GM19238 (cell line): Measurements from ENCODE around the gene FOXRED2.
"Not testable (repeated sequence)": the region's sequence is repeated elsewhere in the genome, so short reads cannot be mapped to it uniquely, and the experiment has no call there.

Experiments used
- DNase-seq: peaks from one replicate; pipeline ENCODE4 v3.0.0; 2011; ENCODE audit warnings: low spot score; ENCODE audit not compliant: insufficient read length

Gene FOXRED2

GRCh38 chr22:36519906-36520305, 13.1 kb upstream of the FOXRED2 start:
- DNase-seq, result not testable (repeated sequence)

GRCh38 chr22:36514766-36515165, 7.9 kb upstream of the FOXRED2 start:
- no peak for DNase-seq

DNA sequence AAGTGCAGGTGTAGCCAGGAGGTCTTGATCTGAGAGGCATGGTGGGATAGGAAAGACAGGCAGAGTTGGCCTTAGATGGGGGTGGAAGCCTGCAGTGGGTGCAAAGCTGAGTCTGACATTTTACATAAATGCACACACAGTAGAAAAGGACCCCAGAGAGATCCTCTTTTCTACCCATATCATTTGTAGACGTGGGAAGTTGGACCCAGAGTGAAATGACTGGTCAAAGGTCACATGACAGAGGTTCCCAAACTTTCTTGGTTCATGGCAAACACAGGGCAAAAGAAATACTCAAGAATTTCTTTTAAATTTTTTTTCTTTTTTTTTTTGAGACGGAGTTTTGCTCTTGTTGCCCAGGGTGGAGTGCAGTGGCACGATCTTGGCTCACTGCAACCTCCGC, 6.2 kb upstream of the FOXRED2 start:
- DNase-seq, result no peak

DNA sequence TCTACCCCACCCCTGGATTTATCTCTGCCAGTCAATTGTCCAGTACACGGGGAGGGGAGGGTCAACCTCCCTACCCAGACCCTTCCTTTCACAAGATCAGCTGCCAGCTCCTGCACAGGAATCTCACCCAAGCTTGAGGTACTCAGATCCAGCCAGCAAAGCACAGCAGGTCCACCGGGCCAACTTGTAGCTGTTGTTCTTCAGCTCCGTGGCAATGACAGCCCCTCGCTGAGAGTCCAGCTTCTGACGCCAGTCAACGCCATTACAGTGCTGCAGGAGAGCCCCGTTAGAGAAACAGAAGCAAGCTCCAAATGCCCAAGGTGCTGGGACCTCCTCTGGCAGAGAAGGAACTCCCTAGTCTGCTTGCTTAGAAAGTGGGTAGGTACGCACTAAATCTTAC, 5.5 kb upstream of the FOXRED2 start:
- DNase-seq, result no peak

- DNase-seq, result peak; percentile 36
These were observed 4.4 kb upstream of the FOXRED2 start for GRCh38 chr22:36510966-36511881.

DNA sequence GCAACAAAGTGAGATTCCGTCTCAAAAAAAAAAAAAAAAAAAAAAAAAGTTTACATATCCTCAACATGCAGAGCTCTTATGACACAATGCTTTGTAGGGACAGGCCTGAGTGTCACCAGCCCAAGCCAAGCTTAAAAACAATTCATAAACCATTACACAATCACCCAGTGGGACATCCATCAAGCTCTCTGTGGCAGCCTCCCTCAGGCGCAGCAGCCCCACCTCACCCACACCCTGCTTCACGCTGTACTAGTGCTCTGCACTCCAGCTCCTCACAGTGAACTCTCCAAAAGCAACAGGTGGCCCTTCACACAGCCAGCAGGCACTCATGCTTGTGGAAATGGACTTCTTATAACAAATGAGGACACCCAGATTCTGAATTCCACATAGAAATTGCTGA, 3.5 kb upstream of the FOXRED2 start:
- no peak for DNase-seq

GRCh38 chr22:36507518-36508010, 724 bp upstream of the FOXRED2 start:
- no peak for DNase-seq

- no peak for DNase-seq
These were observed 723 bp downstream of the FOXRED2 start for GRCh38 chr22:36505998-36506635.

- no peak for DNase-seq
These were observed 8.8 kb downstream of the FOXRED2 start for GRCh38 chr22:36497910-36498665.

DNA sequence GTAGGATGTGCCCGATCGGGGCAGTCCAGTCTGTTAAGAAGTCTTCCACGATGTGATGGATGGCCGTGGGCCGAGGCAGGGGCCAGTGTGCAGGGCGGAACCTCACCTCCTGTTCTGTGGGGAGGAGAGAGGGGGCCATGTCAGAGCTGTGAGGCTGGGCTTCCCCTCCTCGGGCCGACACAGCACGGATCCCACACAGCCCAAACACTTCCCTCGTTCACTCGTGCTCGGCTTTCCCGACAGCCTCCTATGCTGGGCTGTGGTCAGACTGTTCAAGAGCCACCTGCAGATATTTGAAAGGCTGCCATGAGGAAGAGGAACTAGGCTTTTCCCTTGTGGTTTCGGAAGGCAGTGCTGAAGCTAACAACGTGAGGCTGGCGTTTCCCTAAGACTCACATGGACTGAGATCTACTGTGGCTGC, 13.1 kb downstream of the FOXRED2 start:
- peak; percentile 61 for DNase-seq

DNA sequence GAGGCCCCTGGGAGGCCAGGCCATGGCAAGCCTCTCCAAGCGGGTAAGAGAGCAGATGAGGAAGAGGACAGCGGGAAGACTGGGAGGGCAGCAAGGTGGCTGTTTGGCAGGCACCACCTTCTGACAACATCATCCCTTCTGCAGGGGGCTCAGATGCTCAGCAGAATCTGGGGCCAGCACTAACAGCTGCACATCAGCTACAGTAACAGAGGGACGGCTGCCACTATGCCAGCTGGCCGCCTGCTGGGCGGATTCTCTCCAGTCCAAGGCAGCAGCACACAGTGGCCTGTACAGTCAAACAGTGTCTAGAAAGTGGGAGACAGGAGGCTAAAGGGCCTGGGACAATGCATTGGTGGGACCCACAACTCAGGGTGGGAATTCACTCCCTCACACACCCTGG, 14.7 kb downstream of the FOXRED2 start:
- no peak for DNase-seq

- no peak for DNase-seq
These were observed 15.7 kb downstream of the FOXRED2 start for GRCh38 chr22:36491155-36491554.

GRCh38 chr22:36486619-36487384, 20.0 kb downstream of the FOXRED2 start:
- no peak for DNase-seq

- peak; percentile 97 for DNase-seq
These were observed 25.3 kb downstream of the FOXRED2 start, which contains the start of gene TXN2 for GRCh38 chr22:36481393-36482168. Gene TXN2, minus strand, starts transcription at chr22:36481640. Its CDS starts 803 bp downstream, at chr22:36480837.

DNA sequence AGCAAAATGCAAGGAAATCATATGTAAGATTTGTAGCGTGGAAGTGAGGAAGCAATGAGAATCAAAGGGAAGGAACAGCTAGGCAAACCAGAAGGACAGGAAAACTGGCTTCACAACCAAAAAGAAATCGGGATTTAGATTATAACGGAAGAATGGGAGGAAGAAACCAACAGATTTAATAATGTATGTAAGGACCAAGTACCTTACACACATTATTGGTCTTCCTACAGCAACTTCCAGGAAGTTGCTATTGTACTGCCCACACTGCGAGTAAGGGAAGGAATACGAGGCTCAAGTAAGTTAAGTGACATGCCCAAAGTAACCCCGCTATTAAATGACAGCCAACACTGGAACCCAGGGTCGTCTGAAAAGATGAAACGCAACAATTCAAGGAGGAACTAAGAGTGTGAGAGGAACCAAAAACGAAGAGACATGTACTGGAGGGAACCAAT, 25.9 kb downstream of the FOXRED2 start:
- no peak for DNase-seq

DNA sequence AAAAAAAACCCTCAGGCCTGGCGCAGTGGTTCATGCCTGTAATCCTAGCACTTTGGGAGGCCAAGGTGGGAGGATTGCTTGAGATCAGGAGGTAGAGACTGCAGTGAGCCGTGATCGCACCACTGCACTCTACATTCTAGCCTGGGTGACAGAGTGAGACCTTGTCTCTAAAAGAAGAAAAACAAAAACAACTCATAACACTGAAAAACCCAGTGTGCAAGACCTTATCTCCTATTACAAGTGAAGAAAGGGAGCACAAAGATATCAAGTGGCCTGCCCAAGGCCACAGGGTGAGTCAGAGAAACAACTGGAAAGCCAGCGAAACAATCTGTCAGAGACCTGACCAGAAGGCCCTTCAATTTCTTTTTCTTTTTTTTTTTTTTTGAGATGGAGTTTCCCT, 27.9 kb downstream of the FOXRED2 start:
- DNase-seq, result no peak

DNA sequence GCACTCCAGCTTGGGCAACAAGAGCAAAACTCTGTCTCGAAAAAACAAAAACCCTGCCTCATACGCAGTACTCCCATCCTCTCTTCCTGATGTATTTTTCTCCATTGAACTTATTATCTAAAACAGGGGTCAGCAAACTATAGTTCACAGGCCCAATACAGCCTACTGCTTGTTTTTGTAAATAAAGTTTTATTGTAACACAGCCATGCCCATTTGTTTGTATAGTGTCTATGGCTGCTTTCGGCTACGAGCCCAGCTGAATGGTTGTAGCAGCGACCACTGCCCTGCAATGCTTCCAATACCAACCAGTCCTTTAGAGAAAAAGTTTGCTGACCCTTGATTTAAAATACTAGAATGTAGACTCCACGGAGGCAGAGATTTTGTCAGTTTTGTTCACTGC, 31.5 kb downstream of the FOXRED2 start:
- DNase-seq, result no peak

- DNase-seq, result no peak
These were observed 34.2 kb downstream of the FOXRED2 start for GRCh38 chr22:36472689-36473088.

GRCh38 chr22:36471341-36471821, 35.5 kb downstream of the FOXRED2 start:
- no peak for DNase-seq

- DNase-seq, result no peak
These were observed 35.9 kb downstream of the FOXRED2 start for GRCh38 chr22:36470994-36471331.
